Esophagus muscularis mucosa (tissue), 2 donors: Measurements from ENCODE around the gene SRRM3.

Source experiments
- POLR2A ChIP-seq: fragments of 450-650 bp; IDR thresholded peaks from one replicate; pipeline ENCODE4 v1.6.1; 2017; ENCODE audit warnings: antibody characterized with exemption, moderate library complexity, mild to moderate bottlenecking, low read depth
- POLR2AphosphoS5 ChIP-seq, 2 donors: sonication (generic); formaldehyde crosslinking; IDR thresholded peaks; one replicate each; pipeline ENCODE4 v1.6.1; 2017; ENCODE audit warnings: antibody characterized with exemption in 2 of 2

DNA sequence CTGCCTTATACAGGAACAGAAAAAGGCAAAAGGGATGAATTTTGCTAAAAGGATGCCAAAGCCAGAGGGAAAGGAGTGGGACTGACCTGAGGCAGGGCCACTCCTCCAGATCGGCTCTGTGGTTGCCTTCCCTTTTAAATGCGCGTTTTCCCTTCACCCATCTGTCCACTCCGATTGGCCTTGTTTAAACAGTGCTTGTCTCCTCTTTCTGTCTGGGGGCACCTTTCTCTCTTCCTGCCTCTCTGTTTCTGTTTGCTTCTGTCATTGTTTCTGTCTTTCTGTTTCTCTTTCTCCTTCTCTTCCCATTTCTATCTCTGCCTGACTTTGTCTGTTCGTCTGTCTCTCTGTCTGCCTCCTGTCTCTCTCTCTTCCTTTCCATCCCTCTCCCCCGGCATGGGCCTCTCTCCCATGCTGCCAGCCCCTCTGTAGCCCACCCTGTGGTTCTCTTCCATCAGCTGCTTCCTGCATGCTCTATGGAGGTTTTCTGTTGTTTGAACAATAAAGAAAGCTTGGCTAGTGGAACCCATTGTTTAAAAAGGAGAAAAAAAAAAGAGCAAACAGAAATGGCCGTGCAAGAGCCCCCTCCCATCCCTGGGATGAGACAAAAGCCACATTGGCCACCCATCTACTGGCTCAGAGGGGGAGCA lies 71.3 kb downstream of the SRRM3 start:
- no peak for TF ChIP-seq POLR2A
- TF ChIP-seq POLR2AphosphoS5 (IDR thresholded peaks at IDR 0.05) = no peak
